ENCODE measurements around the gene TMIGD2.

TMIGD2 gene

DNA sequence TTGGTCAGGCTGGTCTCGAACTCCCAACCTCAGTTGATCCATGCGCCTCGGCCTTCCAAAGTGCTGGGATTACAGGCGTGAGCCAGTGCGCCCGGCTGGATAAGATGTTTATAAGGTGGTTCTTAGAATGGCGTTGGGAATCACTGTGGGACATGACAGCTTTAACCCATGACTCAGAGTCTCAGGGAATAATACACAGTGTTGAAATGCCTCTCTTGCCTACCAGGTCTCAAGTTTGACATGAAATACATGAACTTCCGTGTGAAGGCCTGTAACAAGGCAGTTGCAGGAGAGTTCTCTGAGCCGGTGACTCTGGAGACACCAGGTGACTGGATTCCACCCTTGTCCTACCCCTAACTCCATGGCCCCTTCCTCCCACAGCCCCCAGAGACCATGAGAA is 14.8 kb upstream of the TMIGD2 start:
- no peak for ATAC-seq
- TF ChIP-seq SNAI2 (CRISPR knock-in tag; IDR thresholded peaks at IDR 0.05) (no peak), OSR1 (CRISPR knock-in tag; IDR thresholded peaks at IDR 0.05) (no peak), ZFP3 (CRISPR knock-in tag; IDR thresholded peaks at IDR 0.05) (no peak), ESRRG (CRISPR knock-in tag; IDR thresholded peaks at IDR 0.05) (no peak), ZFP30 (CRISPR knock-in tag; IDR thresholded peaks at IDR 0.05) (no peak), TCF4 (CRISPR knock-in tag; IDR thresholded peaks at IDR 0.05; ENCODE audit: borderline replicate concordance) (no peak), TOX (CRISPR knock-in tag; IDR thresholded peaks at IDR 0.05; ENCODE audit: borderline replicate concordance) (no peak), ZC3H10 (CRISPR knock-in tag; IDR thresholded peaks at IDR 0.05) (no peak), BACH2 (CRISPR knock-in tag; IDR thresholded peaks at IDR 0.05; ENCODE audit: borderline replicate concordance) (no peak), ZNF8 (CRISPR knock-in tag; IDR thresholded peaks at IDR 0.05) (no peak), CSDC2 (CRISPR knock-in tag; IDR thresholded peaks at IDR 0.05) (no peak)
- TF ChIP-seq, protein P1, sequence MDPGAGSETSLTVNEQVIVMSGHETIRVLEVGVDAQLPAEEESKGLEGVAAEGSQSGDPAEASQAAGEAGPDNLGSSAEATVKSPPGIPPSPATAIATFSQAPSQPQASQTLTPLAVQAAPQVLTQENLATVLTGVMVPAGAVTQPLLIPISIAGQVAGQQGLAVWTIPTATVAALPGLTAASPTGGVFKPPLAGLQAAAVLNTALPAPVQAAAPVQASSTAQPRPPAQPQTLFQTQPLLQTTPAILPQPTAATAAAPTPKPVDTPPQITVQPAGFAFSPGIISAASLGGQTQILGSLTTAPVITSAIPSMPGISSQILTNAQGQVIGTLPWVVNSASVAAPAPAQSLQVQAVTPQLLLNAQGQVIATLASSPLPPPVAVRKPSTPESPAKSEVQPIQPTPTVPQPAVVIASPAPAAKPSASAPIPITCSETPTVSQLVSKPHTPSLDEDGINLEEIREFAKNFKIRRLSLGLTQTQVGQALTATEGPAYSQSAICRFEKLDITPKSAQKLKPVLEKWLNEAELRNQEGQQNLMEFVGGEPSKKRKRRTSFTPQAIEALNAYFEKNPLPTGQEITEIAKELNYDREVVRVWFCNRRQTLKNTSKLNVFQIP (CRISPR knock-in tag; IDR thresholded peaks at IDR 0.05; ENCODE audit: borderline replicate concordance, low read depth), result no peak
- TF ChIP-seq, protein P2, sequence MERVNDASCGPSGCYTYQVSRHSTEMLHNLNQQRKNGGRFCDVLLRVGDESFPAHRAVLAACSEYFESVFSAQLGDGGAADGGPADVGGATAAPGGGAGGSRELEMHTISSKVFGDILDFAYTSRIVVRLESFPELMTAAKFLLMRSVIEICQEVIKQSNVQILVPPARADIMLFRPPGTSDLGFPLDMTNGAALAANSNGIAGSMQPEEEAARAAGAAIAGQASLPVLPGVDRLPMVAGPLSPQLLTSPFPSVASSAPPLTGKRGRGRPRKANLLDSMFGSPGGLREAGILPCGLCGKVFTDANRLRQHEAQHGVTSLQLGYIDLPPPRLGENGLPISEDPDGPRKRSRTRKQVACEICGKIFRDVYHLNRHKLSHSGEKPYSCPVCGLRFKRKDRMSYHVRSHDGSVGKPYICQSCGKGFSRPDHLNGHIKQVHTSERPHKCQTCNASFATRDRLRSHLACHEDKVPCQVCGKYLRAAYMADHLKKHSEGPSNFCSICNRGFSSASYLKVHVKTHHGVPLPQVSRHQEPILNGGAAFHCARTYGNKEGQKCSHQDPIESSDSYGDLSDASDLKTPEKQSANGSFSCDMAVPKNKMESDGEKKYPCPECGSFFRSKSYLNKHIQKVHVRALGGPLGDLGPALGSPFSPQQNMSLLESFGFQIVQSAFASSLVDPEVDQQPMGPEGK (CRISPR knock-in tag; IDR thresholded peaks at IDR 0.05; ENCODE audit: borderline replicate concordance), result no peak
- TF ChIP-seq, protein P3, sequence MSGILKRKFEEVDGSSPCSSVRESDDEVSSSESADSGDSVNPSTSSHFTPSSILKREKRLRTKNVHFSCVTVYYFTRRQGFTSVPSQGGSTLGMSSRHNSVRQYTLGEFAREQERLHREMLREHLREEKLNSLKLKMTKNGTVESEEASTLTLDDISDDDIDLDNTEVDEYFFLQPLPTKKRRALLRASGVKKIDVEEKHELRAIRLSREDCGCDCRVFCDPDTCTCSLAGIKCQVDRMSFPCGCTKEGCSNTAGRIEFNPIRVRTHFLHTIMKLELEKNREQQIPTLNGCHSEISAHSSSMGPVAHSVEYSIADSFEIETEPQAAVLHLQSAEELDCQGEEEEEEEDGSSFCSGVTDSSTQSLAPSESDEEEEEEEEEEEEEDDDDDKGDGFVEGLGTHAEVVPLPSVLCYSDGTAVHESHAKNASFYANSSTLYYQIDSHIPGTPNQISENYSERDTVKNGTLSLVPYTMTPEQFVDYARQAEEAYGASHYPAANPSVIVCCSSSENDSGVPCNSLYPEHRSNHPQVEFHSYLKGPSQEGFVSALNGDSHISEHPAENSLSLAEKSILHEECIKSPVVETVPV (CRISPR knock-in tag; IDR thresholded peaks at IDR 0.05), result no peak
- TF ChIP-seq, protein P4, sequence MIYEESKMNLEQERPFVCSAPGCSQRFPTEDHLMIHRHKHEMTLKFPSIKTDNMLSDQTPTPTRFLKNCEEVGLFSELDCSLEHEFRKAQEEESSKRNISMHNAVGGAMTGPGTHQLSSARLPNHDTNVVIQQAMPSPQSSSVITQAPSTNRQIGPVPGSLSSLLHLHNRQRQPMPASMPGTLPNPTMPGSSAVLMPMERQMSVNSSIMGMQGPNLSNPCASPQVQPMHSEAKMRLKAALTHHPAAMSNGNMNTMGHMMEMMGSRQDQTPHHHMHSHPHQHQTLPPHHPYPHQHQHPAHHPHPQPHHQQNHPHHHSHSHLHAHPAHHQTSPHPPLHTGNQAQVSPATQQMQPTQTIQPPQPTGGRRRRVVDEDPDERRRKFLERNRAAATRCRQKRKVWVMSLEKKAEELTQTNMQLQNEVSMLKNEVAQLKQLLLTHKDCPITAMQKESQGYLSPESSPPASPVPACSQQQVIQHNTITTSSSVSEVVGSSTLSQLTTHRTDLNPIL (CRISPR knock-in tag; IDR thresholded peaks at IDR 0.05; ENCODE audit: low read depth), result no peak

DNA sequence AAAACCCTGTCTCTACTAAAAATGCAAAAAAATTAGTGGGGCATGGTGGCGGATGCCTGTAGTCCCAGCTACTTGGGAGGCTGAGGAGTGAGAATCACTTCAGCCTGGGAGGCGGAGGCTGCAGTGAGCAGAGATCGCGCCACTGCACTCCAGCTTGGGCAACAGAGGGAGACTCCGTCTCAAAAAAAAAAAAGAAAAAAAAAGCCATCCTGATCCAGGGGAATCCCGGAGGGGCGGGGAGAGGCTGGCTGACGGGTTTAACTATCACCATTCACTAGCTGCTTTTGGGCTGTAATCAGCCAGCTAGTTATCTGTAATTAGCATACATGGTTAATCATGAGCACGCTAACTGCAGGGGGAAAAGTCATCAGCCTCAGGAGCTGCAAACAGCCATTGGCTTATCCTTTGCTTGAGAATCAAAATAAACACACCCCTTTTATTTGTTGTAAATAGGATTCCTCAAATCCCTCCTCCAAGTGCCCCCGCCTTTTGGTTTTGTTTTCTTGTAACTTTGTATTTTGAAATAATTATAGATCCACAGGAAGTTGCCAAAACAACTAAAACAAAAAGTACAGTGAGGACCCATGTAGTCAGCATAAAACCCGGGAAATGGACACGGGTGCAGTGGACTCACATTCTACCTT is 11.8 kb upstream of the TMIGD2 start:
- ATAC-seq, result no peak
- TF ChIP-seq, protein P4 (CRISPR knock-in tag; IDR thresholded peaks at IDR 0.05; ENCODE audit: low read depth), result no peak
- TF ChIP-seq, protein P3 (CRISPR knock-in tag; IDR thresholded peaks at IDR 0.05), result no peak
- TF ChIP-seq ZFP30 (CRISPR knock-in tag; IDR thresholded peaks at IDR 0.05), result no peak
- no peak for TF ChIP-seq ZNF70 (CRISPR knock-in tag; IDR thresholded peaks at IDR 0.05)
- no peak for TF ChIP-seq RARB (CRISPR knock-in tag; IDR thresholded peaks at IDR 0.05)
- TF ChIP-seq GLIS3 (CRISPR knock-in tag; IDR thresholded peaks at IDR 0.05), result no peak
- no peak for TF ChIP-seq ZC3H10 (CRISPR knock-in tag; IDR thresholded peaks at IDR 0.05)
- no peak for TF ChIP-seq ARNTL (CRISPR knock-in tag; IDR thresholded peaks at IDR 0.05; ENCODE audit: borderline replicate concordance, low read depth)
- TF ChIP-seq, protein P5, sequence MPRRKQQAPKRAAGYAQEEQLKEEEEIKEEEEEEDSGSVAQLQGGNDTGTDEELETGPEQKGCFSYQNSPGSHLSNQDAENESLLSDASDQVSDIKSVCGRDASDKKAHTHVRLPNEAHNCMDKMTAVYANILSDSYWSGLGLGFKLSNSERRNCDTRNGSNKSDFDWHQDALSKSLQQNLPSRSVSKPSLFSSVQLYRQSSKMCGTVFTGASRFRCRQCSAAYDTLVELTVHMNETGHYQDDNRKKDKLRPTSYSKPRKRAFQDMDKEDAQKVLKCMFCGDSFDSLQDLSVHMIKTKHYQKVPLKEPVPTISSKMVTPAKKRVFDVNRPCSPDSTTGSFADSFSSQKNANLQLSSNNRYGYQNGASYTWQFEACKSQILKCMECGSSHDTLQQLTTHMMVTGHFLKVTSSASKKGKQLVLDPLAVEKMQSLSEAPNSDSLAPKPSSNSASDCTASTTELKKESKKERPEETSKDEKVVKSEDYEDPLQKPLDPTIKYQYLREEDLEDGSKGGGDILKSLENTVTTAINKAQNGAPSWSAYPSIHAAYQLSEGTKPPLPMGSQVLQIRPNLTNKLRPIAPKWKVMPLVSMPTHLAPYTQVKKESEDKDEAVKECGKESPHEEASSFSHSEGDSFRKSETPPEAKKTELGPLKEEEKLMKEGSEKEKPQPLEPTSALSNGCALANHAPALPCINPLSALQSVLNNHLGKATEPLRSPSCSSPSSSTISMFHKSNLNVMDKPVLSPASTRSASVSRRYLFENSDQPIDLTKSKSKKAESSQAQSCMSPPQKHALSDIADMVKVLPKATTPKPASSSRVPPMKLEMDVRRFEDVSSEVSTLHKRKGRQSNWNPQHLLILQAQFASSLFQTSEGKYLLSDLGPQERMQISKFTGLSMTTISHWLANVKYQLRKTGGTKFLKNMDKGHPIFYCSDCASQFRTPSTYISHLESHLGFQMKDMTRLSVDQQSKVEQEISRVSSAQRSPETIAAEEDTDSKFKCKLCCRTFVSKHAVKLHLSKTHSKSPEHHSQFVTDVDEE (CRISPR knock-in tag; IDR thresholded peaks at IDR 0.05), result no peak
- no peak for TF ChIP-seq OSR1 (CRISPR knock-in tag; IDR thresholded peaks at IDR 0.05)
- no peak for TF ChIP-seq CSDC2 (CRISPR knock-in tag; IDR thresholded peaks at IDR 0.05)
- no peak for TF ChIP-seq TCF4 (CRISPR knock-in tag; IDR thresholded peaks at IDR 0.05; ENCODE audit: borderline replicate concordance)
- TF ChIP-seq ZNF565 (CRISPR knock-in tag; conservative IDR thresholded peaks at IDR 0.05; ENCODE audit: low read depth), result no peak
- TF ChIP-seq ZNF8 (CRISPR knock-in tag; IDR thresholded peaks at IDR 0.05), result no peak
- TF ChIP-seq, protein P2 (CRISPR knock-in tag; IDR thresholded peaks at IDR 0.05; ENCODE audit: borderline replicate concordance), result no peak
- TF ChIP-seq TOX (CRISPR knock-in tag; IDR thresholded peaks at IDR 0.05; ENCODE audit: borderline replicate concordance), result no peak
- no peak for TF ChIP-seq ESRRG (CRISPR knock-in tag; IDR thresholded peaks at IDR 0.05)
- TF ChIP-seq, protein P1 (CRISPR knock-in tag; IDR thresholded peaks at IDR 0.05; ENCODE audit: borderline replicate concordance, low read depth), result no peak
- no peak for TF ChIP-seq BACH2 (CRISPR knock-in tag; IDR thresholded peaks at IDR 0.05; ENCODE audit: borderline replicate concordance)
- no peak for TF ChIP-seq ZFP3 (CRISPR knock-in tag; IDR thresholded peaks at IDR 0.05)

All from SK-N-SH treated with all-trans-retinoic acid at 6 μM for 48 hours (cell line).